NCI-H2196 (cell line): ENCODE measurements around the gene SLIT3.

Experiments used
- DNase-seq: peaks from one replicate; lab custom pipeline; 2025; ENCODE audit not compliant: unreplicated experiment; lab: John Stamatoyannopoulos, UW

The SLIT3 gene

GRCh38 chr5:168816661-168817060 lies 484.3 kb downstream of the SLIT3 start:
- DNase-seq, result no peak

GRCh38 chr5:168813184-168813968 lies 487.6 kb downstream of the SLIT3 start:
- no peak for DNase-seq

GRCh38 chr5:168810641-168811040 lies 490.3 kb downstream of the SLIT3 start:
- no peak for DNase-seq

GRCh38 chr5:168809218-168809617 lies 491.7 kb downstream of the SLIT3 start:
- DNase-seq, result no peak

- no peak for DNase-seq
Measured at GRCh38 chr5:168808051-168808616, 492.8 kb downstream of the SLIT3 start.

GRCh38 chr5:168807287-168807686 lies 493.7 kb downstream of the SLIT3 start:
- no peak for DNase-seq

- DNase-seq, result no peak
Measured at GRCh38 chr5:168803541-168803940, 497.4 kb downstream of the SLIT3 start.

- DNase-seq, result no peak
Measured at GRCh38 chr5:168802337-168802736, 498.6 kb downstream of the SLIT3 start.

GRCh38 chr5:168801567-168801966 lies 499.4 kb downstream of the SLIT3 start:
- no peak for DNase-seq

GRCh38 chr5:168800701-168801100 lies 500.2 kb downstream of the SLIT3 start:
- no peak for DNase-seq

- DNase-seq, result no peak
Measured at GRCh38 chr5:168798065-168799023, 502.6 kb downstream of the SLIT3 start.

- no peak for DNase-seq
Measured at GRCh38 chr5:168796593-168797580, 504.1 kb downstream of the SLIT3 start.

- no peak for DNase-seq
Measured at GRCh38 chr5:168796000-168796399, 504.9 kb downstream of the SLIT3 start.

- DNase-seq, result no peak
Measured at GRCh38 chr5:168793841-168794837, 506.8 kb downstream of the SLIT3 start.

- DNase-seq, result no peak
Measured at GRCh38 chr5:168792678-168793077, 508.3 kb downstream of the SLIT3 start.

GRCh38 chr5:168790671-168791250 lies 510.2 kb downstream of the SLIT3 start:
- DNase-seq, result no peak

GRCh38 chr5:168790002-168790635 lies 510.8 kb downstream of the SLIT3 start:
- DNase-seq, result no peak

- no peak for DNase-seq
Measured at GRCh38 chr5:168788786-168789185, 512.2 kb downstream of the SLIT3 start.
